ENCODE data around the gene SAMD4A. TPM values are rescaled to one million over a fixed set of nuclear protein-coding genes. Genes with fewer than 3 reads are reported as not detected.

Gene SAMD4A
- total RNA-seq, 6 experiments from 2014 or later, result 33.8 to 53.7 (median 41.0) TPM

DNA sequence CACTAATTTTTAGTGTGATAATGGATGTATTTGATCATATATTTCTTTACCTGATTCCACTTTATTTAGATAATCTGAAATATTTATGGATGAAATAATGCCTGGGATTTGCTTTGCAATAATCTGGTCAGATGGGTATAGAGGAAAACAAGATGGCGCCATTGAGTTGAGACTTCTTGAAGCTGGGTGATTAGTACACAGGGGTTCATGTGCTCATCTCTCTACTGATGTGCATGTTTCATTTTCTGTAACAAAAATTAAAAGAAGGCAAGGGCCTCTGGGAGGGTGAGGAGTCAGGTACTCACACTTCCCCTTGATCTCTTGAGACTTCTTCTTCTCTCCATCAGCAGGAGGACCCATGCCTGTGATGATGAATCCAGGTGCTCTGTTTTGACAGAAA is 273.9 kb downstream of the SAMD4A start:
- H3K9me3 Mint-ChIP-seq, result no peaks in the 10 kb centered on the region
- no peak overlapping the region for H3K4me3 Mint-ChIP-seq
- peaks cover 21% of the 10 kb centered on the region for H3K27me3 Mint-ChIP-seq (ENCODE audit: insufficient read depth)
- H3K4me1 Mint-ChIP-seq (ENCODE audit: low read depth), result no peaks in the 10 kb centered on the region
- no peak for DNase-seq
- TF ChIP-seq, protein P1, sequence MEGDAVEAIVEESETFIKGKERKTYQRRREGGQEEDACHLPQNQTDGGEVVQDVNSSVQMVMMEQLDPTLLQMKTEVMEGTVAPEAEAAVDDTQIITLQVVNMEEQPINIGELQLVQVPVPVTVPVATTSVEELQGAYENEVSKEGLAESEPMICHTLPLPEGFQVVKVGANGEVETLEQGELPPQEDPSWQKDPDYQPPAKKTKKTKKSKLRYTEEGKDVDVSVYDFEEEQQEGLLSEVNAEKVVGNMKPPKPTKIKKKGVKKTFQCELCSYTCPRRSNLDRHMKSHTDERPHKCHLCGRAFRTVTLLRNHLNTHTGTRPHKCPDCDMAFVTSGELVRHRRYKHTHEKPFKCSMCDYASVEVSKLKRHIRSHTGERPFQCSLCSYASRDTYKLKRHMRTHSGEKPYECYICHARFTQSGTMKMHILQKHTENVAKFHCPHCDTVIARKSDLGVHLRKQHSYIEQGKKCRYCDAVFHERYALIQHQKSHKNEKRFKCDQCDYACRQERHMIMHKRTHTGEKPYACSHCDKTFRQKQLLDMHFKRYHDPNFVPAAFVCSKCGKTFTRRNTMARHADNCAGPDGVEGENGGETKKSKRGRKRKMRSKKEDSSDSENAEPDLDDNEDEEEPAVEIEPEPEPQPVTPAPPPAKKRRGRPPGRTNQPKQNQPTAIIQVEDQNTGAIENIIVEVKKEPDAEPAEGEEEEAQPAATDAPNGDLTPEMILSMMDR (IDR thresholded peaks at IDR 0.05), result no peak
- H3K27ac Mint-ChIP-seq, result no peak overlapping the region
- no peaks in the 10 kb centered on the region for H3K36me3 Mint-ChIP-seq (ENCODE audit: low read depth)

Other genes starting within 250 kb of the SAMD4A start
- gene CDKN3, start 170.1 kb upstream of the SAMD4A start, total RNA-seq (2021; fragmentation: NEBNext Ultra II Directional; extraction: Animal tissue kit (Norgen Biotek cat#: 25700)), result 100 to 1,000 TPM in 1 of 6 experiments, 10 to 100 TPM in 5; 33.3 to 106 (median 91.8) TPM
- gene CNIH1, start 125.8 kb upstream of the SAMD4A start, total RNA-seq (2021; fragmentation: NEBNext Ultra II Directional; extraction: Animal tissue kit (Norgen Biotek cat#: 25700)), result 100 to 1,000 TPM; 158 to 212 (median 194) TPM
- gene GMFB, start 78.1 kb upstream of the SAMD4A start, total RNA-seq (2021; fragmentation: NEBNext Ultra II Directional; extraction: Animal tissue kit (Norgen Biotek cat#: 25700)), result 10 to 100 TPM; 70.9 to 98.7 (median 77.1) TPM
- gene CGRRF1, start 57.2 kb upstream of the SAMD4A start, total RNA-seq (2021; fragmentation: NEBNext Ultra II Directional; extraction: Animal tissue kit (Norgen Biotek cat#: 25700)), result 10 to 100 TPM; 11.3 to 13.1 (median 12.1) TPM